GM21526 (cell line): ENCODE results near the gene LMF2.

Experiments used
- ATAC-seq: cut with Tn5 transposase; IDR thresholded peaks from one replicate; pipeline ENCODE4 v1.9.1; 2021; ENCODE audit warnings: moderate library complexity; ENCODE audit not compliant: unreplicated experiment, low FRiP score

Gene LMF2

GRCh38 chr22:50504369-50505211 is 2.9 kb downstream of the LMF2 start:
- no peak for ATAC-seq

- ATAC-seq: no peak
These were observed 3.9 kb downstream of the LMF2 start for GRCh38 chr22:50503475-50504145.

GRCh38 chr22:50502628-50503474 is 4.7 kb downstream of the LMF2 start:
- ATAC-seq: no peak

GRCh38 chr22:50502096-50502495 is 5.4 kb downstream of the LMF2 start:
- no peak for ATAC-seq

- ATAC-seq: no peak
These were observed 7.0 kb downstream of the LMF2 start for GRCh38 chr22:50500452-50500851.

- ATAC-seq: no peak
These were observed 9.1 kb downstream of the LMF2 start for GRCh38 chr22:50498322-50498890.

GRCh38 chr22:50497093-50497492 is 10.4 kb downstream of the LMF2 start:
- ATAC-seq: no peak

GRCh38 chr22:50490531-50491308 is 16.8 kb downstream of the LMF2 start:
- ATAC-seq: no peak

GRCh38 chr22:50489363-50490243 is 17.9 kb downstream of the LMF2 start:
- no peak for ATAC-seq

GRCh38 chr22:50488886-50489285 is 18.6 kb downstream of the LMF2 start:
- ATAC-seq: no peak

- no peak for ATAC-seq
These were observed 19.4 kb downstream of the LMF2 start for GRCh38 chr22:50488006-50488677.

GRCh38 chr22:50487290-50488005 is 20.1 kb downstream of the LMF2 start:
- no peak for ATAC-seq

- ATAC-seq: no peak
These were observed 20.8 kb downstream of the LMF2 start, which contains the start of gene MIOX for GRCh38 chr22:50486561-50487289. MIOX (plus strand) TSS chr22:50486859; CDS start chr22:50486898, 39 bp downstream.

- ATAC-seq: no peak
These were observed 22.0 kb downstream of the LMF2 start for GRCh38 chr22:50485221-50486131.

GRCh38 chr22:50483977-50484853 is 23.3 kb downstream of the LMF2 start:
- ATAC-seq: no peak
